OCI-LY3 (cell line): ENCODE measurements around the gene TNS3.

Experiments
- H2AFZ ChIP-seq: fragments of 200-600, 300-600 bp; shearing (Covaris generic); 2 replicates; pipeline ENCODE4 v1.6.0; 2014; ENCODE audit warnings: antibody characterized with exemption, low read depth, low read length
- H3K27ac ChIP-seq: fragments of 200-600, 300-600 bp; sonication (generic); 2 replicates; pipeline ENCODE4 v1.5.1; 2014; ENCODE audit warnings: mild to moderate bottlenecking, low read length, moderate library complexity, mixed read lengths
- H3K27me3 ChIP-seq: fragments of 200-600, 300-600 bp; sonication (generic); 2 replicates; pipeline ENCODE4 v1.6.1; 2014; ENCODE audit warnings: low read depth, low read length, mixed read lengths
- H3K36me3 ChIP-seq: fragments of 200-600, 300-600 bp; sonication (generic); replicated peaks from 2 replicates; pipeline ENCODE3; 2014; ENCODE audit warnings: low read depth, low read length, mixed read lengths
- H3K4me1 ChIP-seq: fragments of 300-600, 200-600 bp; sonication (generic); 2 replicates; pipeline ENCODE4 v1.6.1; 2014; ENCODE audit warnings: low read length, mixed read lengths
- H3K4me2 ChIP-seq: fragments of 200-600, 300-600 bp; sonication (generic); 2 replicates; pipeline ENCODE4 v1.6.1; 2014; ENCODE audit warnings: low read length, mixed read lengths
- H3K4me3 ChIP-seq: fragments of 300-600, 200-600 bp; sonication (generic); 2 replicates; pipeline ENCODE4 v1.5.1; 2014; ENCODE audit warnings: antibody characterized with exemption, mild to moderate bottlenecking, low read length, moderate library complexity
- H3K79me2 ChIP-seq: fragments of 300-600, 200-600 bp; shearing (Covaris generic); 2 replicates; pipeline ENCODE4 v1.6.1; 2014; ENCODE audit warnings: mild to moderate bottlenecking, low read length, mixed read lengths
- H3K9ac ChIP-seq: fragments of 300-600, 200-600 bp; shearing (Covaris generic); 2 replicates; pipeline ENCODE4 v1.6.0; 2014; ENCODE audit warnings: mild to moderate bottlenecking, low read length, moderate library complexity
- H3K9me3 ChIP-seq: fragments of 200-600, 300-600 bp; shearing (Covaris generic); 2 replicates; pipeline ENCODE4 v1.6.1; 2014; ENCODE audit warnings: low read length, mixed read lengths; ENCODE audit not compliant: insufficient read depth
- H4K20me1 ChIP-seq: fragments of 200-600, 300-600 bp; sonication (generic); 2 replicates; pipeline ENCODE4 v1.6.1; 2016; ENCODE audit warnings: low read length, mixed read lengths; ENCODE audit not compliant: insufficient read depth
- CTCF ChIP-seq: fragments of 200-600, 300-600 bp; sonication (generic); IDR thresholded peaks from 2 replicates; pipeline ENCODE4 v1.5.1; 2014; ENCODE audit warnings: antibody characterized with exemption, low read length, low read depth
- EZH2phosphoT487 ChIP-seq: fragments of 200-600 bp; shearing (Covaris generic); IDR thresholded peaks from 2 replicates; pipeline ENCODE4 v1.6.1; 2018; ENCODE audit warnings: antibody characterized with exemption, mixed run types, low read depth

The TNS3 gene

GRCh38 chr7:47488969-47489342 lies 93.0 kb downstream of the TNS3 start:
- no peak overlapping the region for H3K9ac ChIP-seq
- no peaks in the 10 kb centered on the region for H3K9me3 ChIP-seq
- H3K27ac ChIP-seq: no peak overlapping the region
- no peaks in the 10 kb centered on the region for H3K27me3 ChIP-seq
- H3K36me3 ChIP-seq: no peaks in the 10 kb centered on the region
- peaks cover 3% of the 10 kb centered on the region for H3K4me1 ChIP-seq
- H3K4me3 ChIP-seq: no peak overlapping the region
- H4K20me1 ChIP-seq: no peaks in the 10 kb centered on the region
- no peak overlapping the region for H2AFZ ChIP-seq
- H3K4me2 ChIP-seq: no peak overlapping the region
- no peaks in the 10 kb centered on the region for H3K79me2 ChIP-seq
- TF ChIP-seq CTCF (no peak), EZH2phosphoT487 (no peak)

GRCh38 chr7:47488201-47488968 lies 93.5 kb downstream of the TNS3 start:
- H4K20me1 ChIP-seq: no peaks in the 10 kb centered on the region
- H3K36me3 ChIP-seq: no peaks in the 10 kb centered on the region

GRCh38 chr7:47485640-47486435 lies 96.1 kb downstream of the TNS3 start:
- peaks cover 20% of the 10 kb centered on the region for H3K4me1 ChIP-seq
- no peak overlapping the region for H3K27ac ChIP-seq
- no peak overlapping the region for H3K9ac ChIP-seq
- TF ChIP-seq EZH2phosphoT487 (no peak), CTCF (no peak)
- no peak overlapping the region for H3K4me3 ChIP-seq
- no peak overlapping the region for H3K4me2 ChIP-seq
- H3K79me2 ChIP-seq: no peaks in the 10 kb centered on the region
- H3K36me3 ChIP-seq: no peaks in the 10 kb centered on the region
- H3K9me3 ChIP-seq: no peaks in the 10 kb centered on the region
- no peak overlapping the region for H2AFZ ChIP-seq
- no peaks in the 10 kb centered on the region for H3K27me3 ChIP-seq
- no peaks in the 10 kb centered on the region for H4K20me1 ChIP-seq

More at GRCh38 chr7:47488201-47488968, 93.5 kb downstream of the TNS3 start:
- Histone ChIP-seq H3K4me2 (no peak overlapping the region), H3K4me1 (no peaks in the 10 kb centered on the region), H3K9ac (no peak overlapping the region), H3K79me2 (no peaks in the 10 kb centered on the region), H3K27ac (no peak overlapping the region), H3K4me3 (no peak overlapping the region), H3K9me3 (no peaks in the 10 kb centered on the region), H3K27me3 (no peaks in the 10 kb centered on the region), H2AFZ (no peak overlapping the region)
- TF ChIP-seq CTCF (no peak), EZH2phosphoT487 (no peak)

GRCh38 chr7:47484923-47485639 lies 96.8 kb downstream of the TNS3 start:
- H3K4me2 ChIP-seq: no peak overlapping the region
- H2AFZ ChIP-seq: no peak overlapping the region
- TF ChIP-seq EZH2phosphoT487: no peak
- TF ChIP-seq CTCF: no peak
- H3K4me3 ChIP-seq: no peak overlapping the region
- H4K20me1 ChIP-seq: no peaks in the 10 kb centered on the region
- H3K4me1 ChIP-seq: peaks cover 27% of the 10 kb centered on the region
- H3K36me3 ChIP-seq: no peaks in the 10 kb centered on the region
- no peaks in the 10 kb centered on the region for H3K9me3 ChIP-seq
- no peaks in the 10 kb centered on the region for H3K79me2 ChIP-seq
- no peak overlapping the region for H3K9ac ChIP-seq
- H3K27ac ChIP-seq: no peak overlapping the region
- H3K27me3 ChIP-seq: no peaks in the 10 kb centered on the region
